GM21619 (cell line): ENCODE measurements around the gene MAN1C1.

Experiments
- ATAC-seq: cut with Tn5 transposase; IDR thresholded peaks from one replicate; pipeline ENCODE4 v1.9.1; 2021; ENCODE audit not compliant: unreplicated experiment

Gene MAN1C1

GRCh38 chr1:25712299-25712970, 95.8 kb downstream of the MAN1C1 start:
- ATAC-seq: no peak

- ATAC-seq: no peak
Observed at GRCh38 chr1:25713961-25714360, 97.4 kb downstream of the MAN1C1 start.

- no peak for ATAC-seq
Observed at GRCh38 chr1:25714372-25714931, 97.9 kb downstream of the MAN1C1 start.

- ATAC-seq: no peak
Observed at GRCh38 chr1:25715888-25716287, 99.3 kb downstream of the MAN1C1 start.

GRCh38 chr1:25716320-25716719, 99.7 kb downstream of the MAN1C1 start:
- ATAC-seq: no peak

- no peak for ATAC-seq
Observed at GRCh38 chr1:25718732-25719131, 102.1 kb downstream of the MAN1C1 start.

GRCh38 chr1:25720624-25721023, 104.0 kb downstream of the MAN1C1 start:
- ATAC-seq: no peak

- no peak for ATAC-seq
Observed at GRCh38 chr1:25723250-25723880, 106.8 kb downstream of the MAN1C1 start.

GRCh38 chr1:25724201-25724600, 107.6 kb downstream of the MAN1C1 start:
- no peak for ATAC-seq

GRCh38 chr1:25724966-25725365, 108.4 kb downstream of the MAN1C1 start:
- ATAC-seq: no peak

GRCh38 chr1:25725482-25725881, 108.9 kb downstream of the MAN1C1 start:
- no peak for ATAC-seq

- ATAC-seq: no peak
Observed at GRCh38 chr1:25727088-25727487, 110.5 kb downstream of the MAN1C1 start.

- ATAC-seq: no peak
Observed at GRCh38 chr1:25727635-25728286, 111.2 kb downstream of the MAN1C1 start.

GRCh38 chr1:25728301-25728935, 111.8 kb downstream of the MAN1C1 start:
- no peak for ATAC-seq

GRCh38 chr1:25729045-25729444, 112.5 kb downstream of the MAN1C1 start:
- no peak for ATAC-seq

GRCh38 chr1:25729790-25730644, 113.4 kb downstream of the MAN1C1 start:
- ATAC-seq: no peak

GRCh38 chr1:25731148-25731547, 114.6 kb downstream of the MAN1C1 start:
- no peak for ATAC-seq

- ATAC-seq: no peak
Observed at GRCh38 chr1:25731626-25732370, 115.2 kb downstream of the MAN1C1 start.

GRCh38 chr1:25732821-25733220, 116.2 kb downstream of the MAN1C1 start:
- ATAC-seq: no peak

- no peak for ATAC-seq
Observed at GRCh38 chr1:25733271-25733670, 116.7 kb downstream of the MAN1C1 start.
